GM21528 (cell line): ENCODE data around the gene IFI27L1.

Experiments
- ATAC-seq: cut with Tn5 transposase; IDR thresholded peaks from one replicate; pipeline ENCODE4 v1.9.1; 2021; ENCODE audit warnings: mild to moderate bottlenecking, moderate library complexity; ENCODE audit not compliant: unreplicated experiment, low FRiP score

The IFI27L1 gene

DNA sequence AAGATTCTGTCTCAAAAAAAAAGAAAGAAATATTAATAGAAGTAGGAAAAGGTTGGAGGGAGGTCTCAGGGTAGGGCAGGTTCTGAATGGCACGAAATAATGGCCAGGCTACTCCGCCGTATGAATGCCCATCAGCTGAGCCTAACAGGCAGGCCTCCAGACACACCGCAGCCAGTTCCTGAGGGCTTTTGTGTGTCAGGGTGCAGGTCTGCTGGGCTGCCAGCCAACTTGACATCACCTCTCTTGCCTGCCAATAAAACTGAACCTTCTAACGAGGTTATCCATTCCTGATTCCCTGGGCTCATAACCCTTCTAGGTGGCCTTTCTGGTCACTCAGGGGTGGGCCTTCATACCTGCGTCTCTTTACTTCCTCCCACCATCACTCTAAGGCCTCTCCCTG is 32.4 kb downstream of the IFI27L1 start:
- ATAC-seq: no peak

DNA sequence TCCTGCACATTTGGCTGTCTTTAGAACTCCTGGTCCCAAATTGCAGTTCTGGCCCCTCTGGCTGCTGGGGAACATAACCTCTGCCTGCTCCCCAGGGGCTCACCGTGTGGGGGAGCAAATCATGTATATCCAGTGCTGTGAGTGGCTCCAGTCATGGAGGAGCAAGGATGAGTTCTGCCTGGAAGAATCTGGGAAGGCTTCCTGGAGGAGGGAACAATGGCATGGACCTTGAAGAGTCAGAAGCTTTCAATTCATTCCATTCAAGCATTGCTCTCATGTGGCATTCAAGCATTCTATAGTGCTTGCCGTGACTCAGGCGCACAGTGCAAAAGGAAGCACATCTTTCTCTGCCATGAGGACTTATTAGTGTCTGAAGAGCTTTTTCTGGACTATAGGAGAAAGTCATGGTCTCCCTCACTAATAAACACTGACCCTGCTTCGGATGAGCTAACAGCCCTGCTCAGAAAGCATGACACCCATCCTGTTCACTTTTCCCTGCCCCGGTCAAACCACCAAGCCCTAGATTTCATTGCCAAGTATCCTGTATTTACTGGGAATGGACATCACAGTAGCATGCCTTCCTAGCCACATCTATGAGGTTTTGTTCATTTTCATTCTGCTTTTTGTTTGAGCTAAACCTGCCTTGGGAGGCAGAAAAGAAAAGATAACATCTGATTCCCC is 32.9 kb downstream of the IFI27L1 start:
- no peak for ATAC-seq

- no peak for ATAC-seq
These were observed 33.5 kb downstream of the IFI27L1 start for GRCh38 chr14:94114589-94115057.

DNA sequence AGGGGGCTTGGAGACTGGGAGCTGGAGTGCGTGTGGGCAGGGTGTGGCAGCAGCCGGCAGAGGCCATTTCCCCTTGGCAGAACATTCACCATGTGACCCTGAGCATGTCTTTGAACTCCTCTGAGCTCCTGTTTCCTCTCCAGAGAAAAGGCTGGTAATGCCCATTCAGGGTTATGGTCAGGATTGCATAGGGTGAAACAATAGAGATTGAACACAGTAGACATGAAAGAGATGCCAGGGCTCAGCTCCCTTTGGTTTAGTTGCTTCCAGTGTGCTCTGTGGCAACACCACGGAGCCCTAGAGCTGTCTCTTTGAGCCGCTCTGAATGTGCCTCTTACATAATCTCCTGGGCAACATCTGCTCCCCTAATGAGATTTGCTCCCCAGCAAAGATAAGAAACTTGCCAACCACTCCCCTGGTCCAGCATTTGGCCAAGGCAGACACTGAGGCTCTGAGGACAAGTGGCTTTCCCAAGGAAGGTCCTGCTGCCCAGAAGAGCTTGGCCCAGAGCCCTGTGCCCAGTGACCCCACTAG is 34.0 kb downstream of the IFI27L1 start:
- no peak for ATAC-seq

DNA sequence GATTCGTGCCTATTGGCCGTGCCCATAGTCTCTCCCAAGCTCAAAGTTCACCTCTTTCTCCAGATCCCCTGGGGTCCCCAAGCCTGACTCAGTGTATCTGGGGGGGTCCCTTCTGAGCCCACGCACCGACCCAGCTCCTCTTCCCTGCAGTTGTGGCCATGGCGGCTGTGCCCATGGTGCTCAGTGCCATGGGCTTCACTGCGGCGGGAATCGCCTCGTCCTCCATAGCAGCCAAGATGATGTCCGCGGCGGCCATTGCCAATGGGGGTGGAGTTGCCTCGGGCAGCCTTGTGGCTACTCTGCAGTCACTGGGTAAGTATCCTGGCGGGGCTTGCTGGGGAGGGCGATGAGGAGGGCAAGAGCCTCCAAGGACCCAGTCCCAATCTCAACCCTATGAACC is 34.5 kb downstream of the IFI27L1 start:
- no peak for ATAC-seq

DNA sequence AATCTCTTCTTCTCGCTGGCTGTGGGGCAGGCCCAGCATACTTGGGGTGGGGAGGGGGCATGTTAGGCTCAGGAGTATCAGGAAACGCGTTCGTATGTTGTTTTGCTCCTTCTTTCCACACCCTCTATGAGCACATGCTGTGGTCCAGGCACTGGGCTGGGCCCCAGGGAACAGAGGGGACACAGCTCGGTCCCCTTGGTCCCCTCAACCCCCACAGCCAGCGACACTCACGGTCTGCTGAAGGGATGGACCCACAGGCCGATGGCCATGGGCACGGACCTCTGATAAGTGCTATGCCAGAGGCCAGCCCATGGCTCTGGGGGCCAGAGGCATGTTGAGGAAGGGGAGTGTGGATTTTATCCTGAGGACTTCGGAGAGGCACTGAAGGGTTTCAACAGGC is 35.6 kb downstream of the IFI27L1 start:
- ATAC-seq: no peak

DNA sequence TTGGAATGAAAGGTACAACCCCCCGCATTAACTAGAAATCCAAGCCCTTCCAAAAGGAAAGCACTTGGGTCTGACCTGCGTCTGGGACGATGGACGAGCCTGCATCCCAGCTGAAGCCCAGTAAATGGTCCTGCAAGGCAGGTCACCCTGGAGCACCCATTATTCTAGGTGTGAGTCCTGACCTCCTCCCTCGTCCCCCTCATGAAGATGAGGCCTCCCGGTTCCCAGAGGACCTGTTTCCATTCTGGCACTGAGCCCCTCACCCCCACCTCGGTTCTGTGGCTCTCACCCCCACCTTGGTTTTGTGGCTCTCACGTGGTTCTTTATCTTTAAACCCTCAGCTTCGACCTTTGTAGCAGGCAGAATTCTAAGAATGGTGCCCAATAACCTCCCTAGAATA is 36.7 kb downstream of the IFI27L1 start:
- ATAC-seq: no peak

DNA sequence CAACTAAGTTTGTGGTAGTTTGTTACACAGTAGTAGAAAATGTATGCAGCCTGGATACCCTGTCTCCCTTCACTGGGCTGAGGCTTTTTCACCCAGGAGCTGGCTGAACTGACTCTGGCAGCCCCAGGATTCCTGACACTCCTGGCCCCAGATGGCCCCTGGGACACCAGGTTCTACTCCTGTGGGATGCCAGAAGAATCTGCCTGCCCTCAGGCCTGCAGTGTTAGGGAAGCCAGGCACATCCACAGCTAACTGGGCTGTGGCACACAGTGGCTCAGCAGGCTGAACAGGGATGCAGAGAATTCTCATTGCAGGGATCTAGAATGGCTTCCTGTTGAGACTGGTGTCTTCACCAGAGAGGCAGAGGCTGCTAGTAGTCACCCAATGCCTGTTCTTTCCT is 38.0 kb downstream of the IFI27L1 start:
- no peak for ATAC-seq

- ATAC-seq: no peak
These were observed 39.7 kb downstream of the IFI27L1 start for GRCh38 chr14:94120667-94121340.

- no peak for ATAC-seq
These were observed 40.4 kb downstream of the IFI27L1 start for GRCh38 chr14:94121485-94121884.

DNA sequence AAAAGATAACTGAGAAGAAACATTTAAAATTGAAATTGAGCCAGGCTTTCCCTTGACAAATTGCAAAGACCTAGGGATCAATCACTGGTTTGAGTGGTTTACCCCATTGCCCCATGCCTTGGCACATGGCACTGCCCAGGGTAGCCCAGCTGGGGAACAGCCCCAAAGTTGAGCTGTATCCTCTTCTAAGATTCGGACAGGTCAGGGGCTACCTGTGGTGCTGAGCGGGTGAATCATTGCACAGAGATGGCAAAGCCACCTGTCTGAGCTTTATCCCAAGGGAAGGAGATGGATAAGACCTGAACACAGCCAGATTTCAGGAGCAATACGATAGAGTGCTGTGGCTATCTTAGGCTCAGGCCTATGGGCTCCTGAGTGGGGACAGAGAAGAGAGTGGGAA is 41.3 kb downstream of the IFI27L1 start:
- ATAC-seq: no peak

DNA sequence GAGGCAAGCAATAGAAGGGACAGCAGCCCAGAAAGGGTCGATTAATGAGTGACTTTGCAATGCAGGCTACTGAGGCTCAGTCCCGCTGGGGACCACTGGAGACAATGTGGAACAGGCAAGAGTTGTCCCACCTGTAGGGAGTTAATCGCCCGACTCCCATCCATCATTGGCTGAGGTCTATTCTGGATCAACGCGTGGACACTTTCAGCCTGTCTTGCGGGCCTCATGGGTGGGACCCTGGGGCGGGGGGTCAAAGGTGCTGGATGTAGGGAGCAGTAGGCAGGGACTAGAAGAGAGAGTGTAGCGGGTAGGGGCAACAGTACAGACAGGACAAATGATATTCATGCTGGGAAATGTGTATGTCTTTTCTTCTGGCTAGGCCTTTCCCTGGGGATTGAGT is 42.2 kb downstream of the IFI27L1 start:
- ATAC-seq: no peak

- ATAC-seq: no peak
These were observed 42.8 kb downstream of the IFI27L1 start for GRCh38 chr14:94123868-94124267.

- no peak for ATAC-seq
These were observed 43.7 kb downstream of the IFI27L1 start for GRCh38 chr14:94124582-94125377.

DNA sequence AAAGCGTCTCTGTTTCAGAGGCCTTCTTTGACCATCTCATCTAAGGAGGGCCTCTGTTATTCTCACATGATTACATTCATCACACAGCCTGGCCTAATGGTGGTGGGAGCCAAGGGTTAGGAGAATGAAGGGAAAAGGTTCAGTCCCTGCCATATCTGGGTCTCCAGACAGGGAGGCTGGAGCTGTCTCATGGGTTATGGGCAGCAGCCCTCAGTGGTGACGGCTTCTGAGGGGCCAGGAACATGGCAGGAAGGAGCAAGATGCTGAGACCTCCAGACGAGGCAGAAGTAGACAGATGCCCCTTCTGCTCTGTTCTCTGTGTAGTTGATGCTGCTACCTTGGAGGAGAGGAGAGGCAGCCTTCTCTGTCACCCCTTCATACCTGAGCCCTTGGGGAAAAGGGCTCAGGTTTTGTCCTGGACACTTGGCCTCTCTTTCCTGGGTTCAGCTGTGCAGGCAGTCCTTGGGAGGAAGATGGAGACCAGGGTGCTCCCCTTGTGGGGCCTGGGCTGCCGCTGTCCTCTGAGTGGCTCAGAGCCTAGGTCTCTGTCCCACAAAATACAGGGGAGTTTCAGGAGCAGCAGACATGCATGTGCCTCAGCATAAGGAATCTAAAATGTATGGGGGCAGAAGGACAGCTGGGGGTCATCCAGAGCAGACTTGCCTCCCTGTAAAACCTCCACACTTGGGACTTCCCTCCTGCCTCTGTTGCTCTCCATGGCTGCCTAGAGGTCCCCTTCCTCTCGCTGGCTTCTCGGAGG is 44.7 kb downstream of the IFI27L1 start:
- no peak for ATAC-seq

DNA sequence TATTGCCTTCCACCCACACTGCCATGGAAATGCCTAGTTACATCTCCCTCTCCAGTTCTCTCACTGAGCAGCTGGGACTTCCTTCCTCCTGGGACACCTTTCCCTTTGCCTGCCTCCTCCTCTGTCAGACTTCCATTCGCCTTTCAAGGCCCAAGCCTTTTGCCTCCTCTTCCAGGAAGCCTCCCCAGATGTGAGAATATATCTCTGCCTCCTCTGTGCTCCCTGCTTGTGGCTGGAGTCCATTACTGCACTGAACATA is 45.2 kb downstream of the IFI27L1 start:
- no peak for ATAC-seq

GRCh38 chr14:94126800-94127199 is 45.7 kb downstream of the IFI27L1 start:
- no peak for ATAC-seq

DNA sequence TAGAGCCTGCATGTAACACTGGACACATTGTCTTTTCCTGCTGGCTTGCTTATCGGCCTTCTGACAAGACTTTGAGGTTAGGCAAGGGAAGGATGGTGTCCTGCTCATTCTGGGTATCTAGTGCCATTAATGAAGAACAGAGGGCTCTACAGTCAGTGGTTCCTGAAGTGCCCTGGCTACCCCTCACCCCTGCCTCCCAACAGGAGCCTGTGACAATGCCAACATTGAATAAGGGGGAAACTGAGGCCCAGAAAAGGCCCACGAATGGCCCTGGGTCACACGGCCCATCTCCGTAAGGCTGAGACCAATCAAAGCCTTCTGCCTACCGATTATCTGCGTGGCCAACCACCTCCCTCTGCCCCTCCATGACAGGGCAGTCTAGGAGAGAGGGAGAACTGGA is 46.2 kb downstream of the IFI27L1 start:
- ATAC-seq: no peak

DNA sequence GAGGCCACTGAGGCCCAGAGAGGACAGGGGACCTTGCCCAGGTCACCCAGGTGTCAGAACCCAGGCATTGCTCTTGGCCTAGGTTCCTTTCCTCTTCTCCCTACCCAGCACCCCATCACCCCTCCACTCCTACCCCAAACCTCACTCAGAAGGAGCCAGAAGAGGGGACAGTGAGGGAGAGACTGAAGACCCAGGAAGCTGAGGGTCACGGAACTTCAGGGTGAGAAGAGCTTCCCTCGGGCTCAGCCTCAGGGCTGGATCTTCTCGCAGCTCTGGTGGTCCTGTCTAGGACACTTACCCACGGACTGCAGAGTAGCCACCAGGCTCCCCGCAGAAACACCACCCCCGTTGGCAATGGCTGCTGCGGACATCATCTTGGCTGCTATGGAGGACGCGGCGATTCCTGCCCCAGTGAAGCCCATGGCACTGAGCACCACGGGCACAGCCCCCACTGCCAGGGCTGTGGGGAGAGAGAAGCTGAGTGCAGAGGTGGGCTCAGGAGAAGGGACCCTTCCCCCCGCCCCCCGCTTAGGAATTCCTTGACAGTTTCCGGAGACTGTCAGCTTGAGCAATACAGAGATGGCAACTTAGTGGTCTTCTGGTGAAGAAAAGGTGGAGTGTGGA is 47.2 kb downstream of the IFI27L1 start:
- ATAC-seq: no peak

DNA sequence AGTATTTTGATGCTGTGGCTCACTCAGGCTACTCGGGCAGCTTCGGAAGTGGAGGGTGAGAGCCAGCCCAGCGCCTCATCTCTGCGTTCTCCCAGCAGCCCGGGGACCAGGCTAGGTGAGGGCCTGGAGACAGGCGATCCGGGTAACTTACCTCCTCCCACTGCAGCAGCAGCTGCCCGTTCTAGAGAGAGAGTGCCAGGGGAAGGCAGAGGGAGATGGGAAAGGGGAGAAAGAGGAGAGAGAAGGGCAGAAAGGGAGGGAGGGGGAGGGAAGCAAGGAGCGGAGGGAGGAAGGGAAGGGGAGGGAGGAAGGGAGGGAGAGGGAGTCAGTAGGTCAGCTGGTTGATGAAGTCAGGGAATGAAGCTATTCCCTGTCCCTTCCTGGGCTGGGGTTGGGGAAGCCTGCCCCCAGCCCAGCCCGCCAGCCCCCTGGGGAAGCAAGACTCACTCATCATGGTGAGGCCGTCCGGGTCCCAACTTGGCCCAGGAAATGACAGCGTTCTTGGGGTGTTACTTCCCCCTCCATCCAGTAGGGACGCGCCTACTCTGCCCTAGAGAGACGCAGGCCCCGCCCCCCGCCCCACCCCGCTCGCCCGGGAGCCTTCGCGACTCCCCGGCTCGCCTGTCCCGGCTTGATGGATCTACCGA is 48.1 kb downstream of the IFI27L1 start, which contains the start of gene IFI27L2:
TSS of gene IFI27L2 (minus strand) at position 494 of the 647 bp plus-strand sequence. CDS start at position 454, 40 bp downstream.
- peak; percentile 95 for ATAC-seq
